ENCODE measurements around the gene CACNA1H.

The CACNA1H gene

DNA sequence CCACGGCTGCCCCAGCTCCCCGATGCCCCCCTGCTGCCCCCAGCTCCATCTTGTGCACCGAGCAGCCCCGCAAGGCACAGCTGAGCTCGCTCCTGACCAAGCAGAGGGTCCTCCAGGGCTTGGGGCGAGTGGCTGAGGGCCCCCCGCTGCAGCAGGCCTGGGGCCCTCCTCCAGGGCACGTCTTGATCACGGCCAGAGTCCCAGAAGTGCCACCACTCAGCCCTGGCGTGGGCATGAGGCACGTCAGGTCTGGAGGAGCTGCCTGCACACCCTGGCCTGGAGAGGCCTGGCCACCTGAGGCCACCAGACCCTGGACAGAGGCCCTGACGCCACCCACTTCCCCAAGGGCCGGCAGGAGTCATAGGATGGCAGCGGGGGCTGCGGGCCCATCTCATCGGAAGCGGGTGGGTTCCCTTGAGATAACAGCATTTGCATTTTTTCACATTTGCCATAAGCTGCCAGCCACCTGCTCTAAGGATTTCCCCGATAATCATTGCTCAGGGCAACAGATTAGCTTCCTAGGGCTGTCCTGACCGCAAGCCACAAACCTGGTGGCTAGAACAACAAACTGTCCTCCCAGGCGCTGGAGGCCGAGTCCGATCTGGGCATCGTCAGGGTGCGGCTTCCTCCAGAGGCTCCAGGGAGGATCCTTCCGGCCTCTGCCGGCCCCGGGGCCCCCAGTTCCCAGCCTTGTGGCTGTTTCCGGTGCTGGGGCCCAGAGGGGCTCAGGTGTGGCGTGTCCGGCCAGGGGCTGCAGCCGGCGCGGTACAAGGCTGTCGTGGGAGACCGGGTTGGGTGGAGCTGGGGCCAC is 32.9 kb upstream of the CACNA1H start:
- no peak overlapping the region for H3K27ac Mint-ChIP-seq
- no peak overlapping the region for H3K4me3 Mint-ChIP-seq
- H3K36me3 Mint-ChIP-seq = no peaks in the 10 kb centered on the region
- H3K4me1 Mint-ChIP-seq = no peaks in the 10 kb centered on the region
- no peaks in the 10 kb centered on the region for H3K9me3 Mint-ChIP-seq
- H3K27me3 Mint-ChIP-seq = no peaks in the 10 kb centered on the region

GRCh38 chr16:1120577-1120941 is 32.3 kb upstream of the CACNA1H start:
- Mint-ChIP-seq H3K4me1 (no peaks in the 10 kb centered on the region), H3K27ac (no peak overlapping the region), H3K9me3 (no peaks in the 10 kb centered on the region), H3K36me3 (no peaks in the 10 kb centered on the region), H3K27me3 (no peaks in the 10 kb centered on the region), H3K4me3 (no peak overlapping the region)

GRCh38 chr16:1121009-1121408 is 31.9 kb upstream of the CACNA1H start:
- H3K4me1 Mint-ChIP-seq = no peaks in the 10 kb centered on the region
- no peaks in the 10 kb centered on the region for H3K36me3 Mint-ChIP-seq
- no peaks in the 10 kb centered on the region for H3K9me3 Mint-ChIP-seq
- H3K4me3 Mint-ChIP-seq = no peak overlapping the region
- no peaks in the 10 kb centered on the region for H3K27me3 Mint-ChIP-seq
- no peak overlapping the region for H3K27ac Mint-ChIP-seq

GRCh38 chr16:1121601-1122397 is 31.1 kb upstream of the CACNA1H start:
- Mint-ChIP-seq H3K36me3 (no peaks in the 10 kb centered on the region), H3K9me3 (no peaks in the 10 kb centered on the region), H3K27ac (no peak overlapping the region)

DNA sequence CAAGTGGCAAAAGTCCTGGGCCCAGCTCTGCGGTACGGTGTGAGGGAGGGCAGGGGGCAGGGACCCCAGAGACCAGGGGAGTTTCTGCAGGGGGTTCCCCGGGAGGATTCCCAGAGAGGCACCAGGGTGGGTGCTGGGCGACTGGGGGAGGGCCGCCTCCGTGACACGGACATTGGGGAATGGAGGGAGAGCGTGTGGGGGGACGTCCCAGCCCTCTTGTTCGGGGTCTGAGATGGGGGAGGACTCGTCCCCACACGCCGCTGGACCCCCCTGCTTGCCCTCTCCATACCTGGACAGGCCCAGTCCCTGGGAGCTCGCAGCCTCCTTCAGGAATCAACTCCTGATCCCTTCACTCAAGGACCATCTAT is 30.5 kb upstream of the CACNA1H start:
- Mint-ChIP-seq H3K27ac (no peak overlapping the region), H3K9me3 (no peaks in the 10 kb centered on the region), H3K27me3 (no peaks in the 10 kb centered on the region), H3K4me3 (no peak overlapping the region), H3K36me3 (no peaks in the 10 kb centered on the region), H3K4me1 (no peaks in the 10 kb centered on the region)

More at GRCh38 chr16:1121601-1122397, 31.1 kb upstream of the CACNA1H start:
- H3K4me3 Mint-ChIP-seq = no peak overlapping the region
- H3K27me3 Mint-ChIP-seq = no peaks in the 10 kb centered on the region
- no peaks in the 10 kb centered on the region for H3K4me1 Mint-ChIP-seq

DNA sequence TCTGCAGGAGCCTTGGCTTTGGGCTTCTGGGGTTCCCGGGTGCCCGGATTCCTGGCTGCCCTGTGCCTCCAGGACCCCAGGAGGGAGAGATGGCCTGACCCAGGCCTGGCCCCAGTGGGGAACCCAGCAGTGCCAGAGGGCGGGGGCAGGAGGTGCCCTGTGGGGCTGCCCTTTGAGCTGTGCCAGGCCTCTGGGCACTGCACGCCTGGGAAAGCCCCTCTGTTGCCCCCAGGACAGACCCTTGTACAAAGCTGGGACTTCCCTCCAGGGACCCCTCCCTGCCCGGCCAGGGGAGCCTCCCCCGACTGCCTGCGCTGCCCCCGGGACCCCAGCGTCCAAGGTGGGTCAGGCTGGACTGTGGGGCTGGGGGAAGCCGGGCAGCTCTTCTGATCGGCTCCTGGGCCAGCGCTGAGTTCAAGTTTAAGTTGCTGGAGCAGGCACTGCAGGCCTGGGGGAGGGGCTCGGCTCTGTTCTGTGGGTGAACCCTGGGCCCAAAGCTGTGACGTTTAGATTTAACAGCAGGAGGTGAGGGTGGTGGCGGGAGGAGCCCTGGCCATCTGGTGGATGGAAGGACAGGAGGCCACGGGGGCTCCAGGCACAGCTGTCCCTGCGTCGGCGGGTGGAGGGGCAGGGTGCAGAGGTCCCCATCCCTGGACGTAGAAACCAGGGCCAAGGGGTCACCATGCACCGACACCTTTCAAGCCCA is 29.2 kb upstream of the CACNA1H start:
- Mint-ChIP-seq H3K27me3 (no peaks in the 10 kb centered on the region), H3K4me1 (no peaks in the 10 kb centered on the region), H3K9me3 (no peaks in the 10 kb centered on the region), H3K27ac (no peak overlapping the region), H3K4me3 (no peak overlapping the region), H3K36me3 (no peaks in the 10 kb centered on the region)

DNA sequence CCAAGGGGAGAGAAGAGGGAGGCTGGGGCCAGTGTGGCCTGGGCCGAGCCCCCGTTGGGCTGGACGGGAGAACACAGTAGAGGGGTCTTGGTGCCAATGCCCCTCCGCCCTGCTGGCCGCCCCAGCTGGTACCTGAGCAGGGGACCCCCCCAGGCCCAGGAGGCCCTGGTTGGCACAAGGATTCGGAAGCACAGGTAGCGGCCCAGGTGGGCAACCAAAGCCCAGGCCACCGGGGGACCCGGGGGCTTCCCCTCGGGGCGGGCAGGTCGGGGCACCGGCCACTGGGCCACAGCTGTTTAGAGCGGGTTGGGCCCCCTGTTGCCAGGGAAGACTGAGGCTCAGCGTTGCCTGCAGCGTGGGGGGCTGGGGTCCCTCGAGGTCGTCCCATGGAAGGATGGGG is 28.6 kb upstream of the CACNA1H start:
- H3K4me3 Mint-ChIP-seq = no peak overlapping the region
- H3K9me3 Mint-ChIP-seq = no peaks in the 10 kb centered on the region
- H3K27me3 Mint-ChIP-seq = no peaks in the 10 kb centered on the region
- H3K4me1 Mint-ChIP-seq = no peaks in the 10 kb centered on the region
- no peak overlapping the region for H3K27ac Mint-ChIP-seq
- H3K36me3 Mint-ChIP-seq = no peaks in the 10 kb centered on the region

DNA sequence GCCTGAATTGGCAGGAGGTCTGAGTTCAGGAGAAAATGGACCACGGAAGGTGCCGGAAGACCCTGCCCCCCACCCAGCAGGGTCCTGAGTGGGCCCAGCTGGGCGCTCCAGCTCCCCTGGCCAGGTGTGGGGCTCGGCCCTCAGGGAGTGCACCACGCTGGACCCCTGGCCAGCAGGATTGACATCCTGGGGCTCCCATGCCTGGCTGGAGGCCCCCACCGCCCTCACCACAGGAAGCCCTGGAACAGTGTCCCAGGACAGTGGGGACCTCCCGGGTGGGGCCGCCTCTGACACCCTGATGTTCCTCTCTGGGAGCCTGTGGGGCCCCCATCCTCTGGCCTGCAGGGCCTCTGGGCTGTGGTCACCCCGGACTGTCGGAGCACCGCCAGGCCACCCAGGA is 28.1 kb upstream of the CACNA1H start:
- H3K36me3 Mint-ChIP-seq = no peaks in the 10 kb centered on the region
- H3K27ac Mint-ChIP-seq = no peak overlapping the region
- H3K4me3 Mint-ChIP-seq = no peak overlapping the region
- no peaks in the 10 kb centered on the region for H3K27me3 Mint-ChIP-seq
- no peaks in the 10 kb centered on the region for H3K9me3 Mint-ChIP-seq
- no peaks in the 10 kb centered on the region for H3K4me1 Mint-ChIP-seq

GRCh38 chr16:1125471-1125870 is 27.4 kb upstream of the CACNA1H start:
- Mint-ChIP-seq H3K27me3 (no peaks in the 10 kb centered on the region), H3K36me3 (no peaks in the 10 kb centered on the region), H3K4me3 (no peak overlapping the region), H3K9me3 (no peaks in the 10 kb centered on the region), H3K27ac (no peak overlapping the region), H3K4me1 (no peaks in the 10 kb centered on the region)

GRCh38 chr16:1126044-1126443 is 26.9 kb upstream of the CACNA1H start:
- Mint-ChIP-seq H3K4me1 (no peaks in the 10 kb centered on the region), H3K36me3 (no peaks in the 10 kb centered on the region), H3K9me3 (no peaks in the 10 kb centered on the region), H3K4me3 (no peak overlapping the region), H3K27ac (no peak overlapping the region), H3K27me3 (no peaks in the 10 kb centered on the region)

DNA sequence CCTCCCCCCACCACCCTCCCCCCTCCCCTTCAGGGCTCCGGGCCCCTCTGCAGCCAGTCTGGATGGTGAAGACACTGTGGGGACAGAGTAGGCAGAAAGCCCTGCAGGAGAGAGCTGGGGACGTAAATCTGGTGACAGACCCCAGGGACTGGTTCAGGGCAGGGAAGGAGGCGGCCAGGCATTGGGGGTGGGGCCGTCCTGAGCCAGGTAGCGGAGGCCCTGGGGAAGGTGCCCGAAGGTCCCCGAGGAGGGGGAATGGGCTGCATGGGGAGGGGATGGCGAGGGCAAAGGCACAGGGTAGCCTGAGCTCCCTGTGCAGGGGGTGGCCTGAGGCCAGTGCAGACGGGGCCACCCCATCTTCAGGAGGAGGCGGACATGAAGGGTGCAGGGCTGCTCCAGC is 26.3 kb upstream of the CACNA1H start:
- H3K4me3 Mint-ChIP-seq = no peak overlapping the region
- no peaks in the 10 kb centered on the region for H3K36me3 Mint-ChIP-seq
- H3K9me3 Mint-ChIP-seq = no peaks in the 10 kb centered on the region
- H3K4me1 Mint-ChIP-seq = no peaks in the 10 kb centered on the region
- no peaks in the 10 kb centered on the region for H3K27me3 Mint-ChIP-seq
- no peak overlapping the region for H3K27ac Mint-ChIP-seq

- H3K27me3 Mint-ChIP-seq = no peaks in the 10 kb centered on the region
- H3K4me3 Mint-ChIP-seq = no peak overlapping the region
- H3K4me1 Mint-ChIP-seq = no peaks in the 10 kb centered on the region
- H3K9me3 Mint-ChIP-seq = no peaks in the 10 kb centered on the region
- H3K27ac Mint-ChIP-seq = no peak overlapping the region
- no peaks in the 10 kb centered on the region for H3K36me3 Mint-ChIP-seq
Measured at GRCh38 chr16:1127101-1127500, 25.8 kb upstream of the CACNA1H start.

GRCh38 chr16:1127971-1128715 is 24.8 kb upstream of the CACNA1H start:
- no peak overlapping the region for H3K4me3 Mint-ChIP-seq
- no peaks in the 10 kb centered on the region for H3K9me3 Mint-ChIP-seq
- H3K36me3 Mint-ChIP-seq = no peaks in the 10 kb centered on the region
- no peaks in the 10 kb centered on the region for H3K27me3 Mint-ChIP-seq
- no peak overlapping the region for H3K27ac Mint-ChIP-seq
- H3K4me1 Mint-ChIP-seq = no peaks in the 10 kb centered on the region

- no peaks in the 10 kb centered on the region for H3K36me3 Mint-ChIP-seq
- H3K4me3 Mint-ChIP-seq = no peak overlapping the region
- no peaks in the 10 kb centered on the region for H3K4me1 Mint-ChIP-seq
- no peaks in the 10 kb centered on the region for H3K27me3 Mint-ChIP-seq
- H3K9me3 Mint-ChIP-seq = no peaks in the 10 kb centered on the region
- no peak overlapping the region for H3K27ac Mint-ChIP-seq
Measured at GRCh38 chr16:1129106-1129960, 23.6 kb upstream of the CACNA1H start.

- Mint-ChIP-seq H3K36me3 (no peaks in the 10 kb centered on the region), H3K27ac (no peak overlapping the region), H3K27me3 (no peaks in the 10 kb centered on the region), H3K4me1 (no peaks in the 10 kb centered on the region), H3K9me3 (no peaks in the 10 kb centered on the region), H3K4me3 (no peak overlapping the region)
Measured at GRCh38 chr16:1130382-1130781, 22.5 kb upstream of the CACNA1H start.

All from activated naive CD4-positive, alpha-beta T cell treated with anti-CD3 and anti-CD28 coated beads, Interleukin-2, amount 50 U/mL, for 24 hours (primary cell).